SK-N-MC (cell line): Measurements from ENCODE around the gene RHOXF1.
"Not testable (repeated sequence)": the region's sequence is repeated elsewhere in the genome, so short reads cannot be mapped to it uniquely, and the experiment has no call there.

ENCODE experiments used
- DNase-seq: peaks from one replicate; pipeline ENCODE4 v3.0.0-alpha.2; 2011; ENCODE audit warnings: low read depth, low spot score
- H3K27ac ChIP-seq: fragments of 200-600 bp; sonication (generic); 2 replicates; pipeline ENCODE4 v1.5.1; 2016; ENCODE audit warnings: mixed run types
- H3K36me3 ChIP-seq: fragments of 200-600 bp; sonication (generic); 2 replicates; pipeline ENCODE4 v1.6.1; 2017; ENCODE audit warnings: antibody characterized with exemption, low read length, mixed read lengths; ENCODE audit not compliant: insufficient read depth
- H3K4me3 ChIP-seq: fragments of 200-600 bp; sonication (generic); 2 replicates; pipeline ENCODE4 v1.5.1; 2016
- H3K9ac ChIP-seq: fragments of 200-600 bp; sonication (generic); 2 replicates; pipeline ENCODE4 v1.8.0; 2017; ENCODE audit warnings: mixed run types, mixed read lengths; ENCODE audit not compliant: insufficient read length
- H3K9me3 ChIP-seq: fragments of 200-600 bp; sonication (generic); 2 replicates; pipeline ENCODE4 v1.6.1; 2017; ENCODE audit warnings: low read depth, mild to moderate bottlenecking, antibody characterized with exemption, low read length, moderate library complexity, mixed read lengths
- EZH2 ChIP-seq: fragments of 200-600 bp; sonication (generic); IDR thresholded peaks from one replicate; pipeline ENCODE4 v1.6.1; 2017; ENCODE audit warnings: antibody characterized with exemption
- FOXP2 ChIP-seq: optimal IDR thresholded peaks from 2 replicates; pipeline ENCODE3; 2011; ENCODE audit warnings: mild to moderate bottlenecking, moderate library complexity; ENCODE audit not compliant: insufficient read depth; ENCODE audit errors: extremely low read length, control extremely low read depth
- POLR2AphosphoS5 ChIP-seq: IDR thresholded peaks from 2 replicates; pipeline ENCODE4 v1.6.1; 2012; ENCODE audit warnings: mild to moderate bottlenecking, low read depth, low read length, borderline replicate concordance

The RHOXF1 gene

DNA sequence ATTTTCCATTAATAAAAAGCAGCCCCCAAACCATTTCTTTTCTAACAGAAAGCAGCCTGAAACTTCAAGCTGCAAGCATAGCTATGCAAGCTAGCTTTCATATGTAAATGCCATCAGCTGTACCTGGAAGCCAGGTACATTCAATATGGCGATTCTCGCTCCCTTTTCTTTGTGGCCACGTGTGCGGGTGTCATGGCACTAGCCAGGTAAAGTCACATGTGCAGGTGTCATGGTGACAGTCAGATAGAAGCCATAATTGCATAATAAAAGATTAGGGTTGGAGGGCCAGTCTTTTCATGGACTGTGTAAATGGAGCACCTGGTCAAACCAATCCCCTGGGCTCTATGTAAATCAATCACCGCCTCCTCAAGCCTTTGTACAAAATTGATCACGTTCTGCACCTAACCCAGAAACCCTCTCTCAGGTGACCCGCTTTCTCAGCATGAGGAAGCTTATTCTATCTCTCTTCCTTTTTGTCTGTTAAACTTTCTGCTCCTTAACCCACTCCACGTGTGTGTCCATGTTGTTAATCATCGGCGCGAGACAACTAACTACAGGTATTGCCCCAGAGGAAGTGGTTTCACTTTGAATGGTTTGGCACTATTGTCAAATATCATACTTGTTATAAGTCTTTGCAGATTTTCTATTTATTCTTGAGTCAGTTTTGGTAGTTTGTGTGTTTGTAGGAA lies 24.7 kb upstream of the RHOXF1 start:
- Histone ChIP-seq H3K36me3 (no peaks in the 10 kb centered on the region), H3K27ac (no peak overlapping the region), H3K9me3 (no peaks in the 10 kb centered on the region), H3K4me3 (no peak overlapping the region), H3K9ac (no peak overlapping the region)
- no peak for DNase-seq
- TF ChIP-seq EZH2: no peak
- TF ChIP-seq POLR2AphosphoS5: no peak
- no peak for TF ChIP-seq FOXP2

DNA sequence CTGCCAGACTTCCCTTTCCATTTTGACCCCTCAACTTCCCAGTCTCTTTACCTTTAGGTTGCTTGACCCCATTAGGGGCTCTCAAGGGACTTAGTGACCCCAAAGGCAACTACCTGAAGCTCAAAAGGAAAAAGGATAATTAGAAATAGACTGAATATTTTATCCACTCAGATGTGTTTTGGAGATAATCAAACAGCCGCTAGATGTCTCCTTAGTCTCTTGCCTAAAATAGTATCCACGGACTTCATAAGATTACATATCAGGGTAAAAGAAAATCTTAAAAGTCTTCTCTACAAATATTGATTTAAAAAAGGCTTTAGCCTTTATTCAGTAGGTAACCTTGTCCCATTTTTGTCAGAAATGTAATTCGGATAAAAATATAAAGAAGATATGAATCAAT lies 21.7 kb upstream of the RHOXF1 start:
- TF ChIP-seq EZH2 (no peak), FOXP2 (no peak), POLR2AphosphoS5 (no peak)
- Histone ChIP-seq H3K9me3 (no peaks in the 10 kb centered on the region), H3K36me3 (no peaks in the 10 kb centered on the region), H3K4me3 (no peak overlapping the region), H3K27ac (no peak overlapping the region), H3K9ac (no peak overlapping the region)
- DNase-seq: no peak

DNA sequence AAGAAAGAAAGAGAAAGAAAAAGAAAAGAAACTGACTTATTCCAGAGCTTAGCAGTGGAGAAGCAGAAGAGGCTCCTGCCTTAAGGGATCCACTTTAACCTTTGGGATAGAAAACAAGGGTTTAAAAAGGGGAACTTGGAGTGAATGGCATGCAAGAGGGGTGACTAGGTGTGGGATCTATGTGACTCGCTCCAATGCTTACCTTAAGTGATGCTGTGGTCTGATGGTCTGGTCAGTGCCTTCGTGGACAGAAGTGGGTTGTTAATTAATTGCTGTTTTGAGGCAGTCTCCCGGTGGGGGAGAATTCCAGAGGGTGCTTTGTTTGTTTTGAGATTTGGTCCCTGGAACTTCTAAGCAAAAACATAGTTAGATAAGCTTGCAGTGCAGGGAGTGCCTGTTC lies 21.1 kb upstream of the RHOXF1 start:
- no peak for DNase-seq
- no peak overlapping the region for H3K27ac ChIP-seq
- H3K36me3 ChIP-seq: no peaks in the 10 kb centered on the region
- no peak overlapping the region for H3K4me3 ChIP-seq
- no peaks in the 10 kb centered on the region for H3K9me3 ChIP-seq
- TF ChIP-seq EZH2 (no peak), FOXP2 (no peak), POLR2AphosphoS5 (no peak)
- H3K9ac ChIP-seq: no peak overlapping the region

DNA sequence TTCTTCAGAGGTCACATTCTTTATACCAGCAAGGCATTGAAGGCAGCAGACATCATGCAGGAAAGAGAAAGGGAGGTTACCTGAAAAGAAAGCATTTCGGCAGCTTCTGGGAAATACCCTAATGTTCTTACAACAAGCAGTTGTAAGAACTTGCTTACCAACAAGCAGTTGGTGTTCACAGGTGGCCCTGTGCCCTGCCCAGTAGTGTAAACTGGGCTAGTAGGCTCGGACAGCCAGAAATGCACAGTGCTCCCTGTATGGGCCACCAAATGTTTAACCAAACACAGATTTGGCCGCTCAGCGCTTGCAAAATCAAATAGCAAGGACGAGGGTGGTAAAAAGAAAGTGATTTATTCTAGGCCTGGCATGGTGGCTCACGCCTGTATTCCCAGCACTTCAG lies 20.4 kb upstream of the RHOXF1 start:
- Histone ChIP-seq H3K27ac (no peak overlapping the region), H3K36me3 (no peaks in the 10 kb centered on the region), H3K4me3 (no peak overlapping the region), H3K9ac (no peak overlapping the region), H3K9me3 (no peaks in the 10 kb centered on the region)
- no peak for DNase-seq
- TF ChIP-seq EZH2 (no peak), FOXP2 (no peak), POLR2AphosphoS5 (no peak)

DNA sequence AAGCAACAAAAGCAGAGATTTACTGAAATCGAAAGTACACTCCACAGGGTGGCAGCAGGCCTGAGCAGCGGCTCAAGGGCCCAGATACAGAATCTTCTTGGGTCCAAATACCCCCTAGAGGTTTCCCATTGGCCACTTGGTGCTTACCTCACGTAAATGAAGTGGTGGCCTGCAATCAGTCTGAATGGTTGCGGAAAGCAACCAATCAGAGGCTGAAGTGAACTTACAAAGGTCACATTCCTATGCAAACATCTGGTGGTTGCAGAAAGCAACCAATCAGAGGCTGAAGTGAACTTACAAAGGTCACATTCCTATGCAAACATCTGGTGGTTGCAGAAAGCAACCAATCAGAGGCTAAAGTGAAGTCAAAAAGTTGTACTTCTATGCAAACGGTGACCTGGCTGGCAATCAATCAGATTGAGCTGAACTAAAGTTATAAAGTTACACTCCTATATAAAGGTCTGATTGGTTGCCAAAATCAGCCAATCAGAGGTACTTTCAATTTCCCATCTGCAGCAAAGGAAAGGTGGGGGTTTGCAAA lies 12.7 kb upstream of the RHOXF1 start:
- H3K36me3 ChIP-seq, H3K9ac ChIP-seq, DNase-seq, H3K9me3 ChIP-seq, H3K4me3 ChIP-seq, H3K27ac ChIP-seq: not testable (repeated sequence)

DNA sequence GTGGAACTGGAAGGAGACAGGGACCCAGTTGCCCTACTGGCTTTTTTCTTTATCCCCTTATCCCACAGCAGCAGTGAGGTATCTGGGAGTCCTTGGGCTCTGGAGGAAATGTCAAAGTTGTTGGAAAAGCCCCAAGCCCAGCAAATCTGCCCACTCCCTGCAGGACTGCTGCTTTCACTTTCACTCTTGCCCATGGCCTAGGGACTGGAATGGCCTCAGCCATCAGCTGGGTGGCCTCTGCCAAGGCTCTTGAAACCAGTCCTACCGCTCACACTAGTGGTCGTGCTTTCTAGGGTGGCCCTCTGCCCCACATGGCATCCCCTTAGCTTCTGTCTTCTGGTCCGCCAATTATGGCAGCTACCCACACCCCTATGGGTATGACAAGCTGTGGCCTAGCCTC lies 9.7 kb upstream of the RHOXF1 start:
- H3K9ac ChIP-seq: no peak overlapping the region
- H3K36me3 ChIP-seq: no peaks in the 10 kb centered on the region
- no peaks in the 10 kb centered on the region for H3K9me3 ChIP-seq
- H3K4me3 ChIP-seq: no peak overlapping the region
- no peak for TF ChIP-seq EZH2
- TF ChIP-seq FOXP2: no peak
- no peak for TF ChIP-seq POLR2AphosphoS5
- no peak overlapping the region for H3K27ac ChIP-seq
- no peak for DNase-seq

DNA sequence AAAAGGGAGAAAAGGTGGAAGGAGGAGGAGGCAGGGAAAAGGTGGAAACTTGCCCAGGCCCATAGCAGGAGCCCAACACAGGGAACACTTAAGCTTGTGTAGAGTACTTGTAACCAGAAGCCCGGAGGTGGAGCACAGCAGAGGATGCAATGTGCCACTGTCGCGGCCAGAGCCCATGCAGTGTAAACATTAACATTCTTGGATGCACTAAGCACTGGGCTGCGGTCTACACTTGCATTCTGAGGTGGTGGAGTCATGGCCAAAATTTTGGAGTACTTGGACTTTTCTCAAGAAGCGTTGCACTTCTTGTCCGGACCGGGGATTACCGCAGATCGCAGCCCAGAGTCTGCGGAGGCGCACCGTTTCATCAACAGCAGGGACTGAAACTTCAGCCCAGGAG lies 4.5 kb upstream of the RHOXF1 start:
- H3K9ac ChIP-seq: no peak overlapping the region
- no peak overlapping the region for H3K4me3 ChIP-seq
- DNase-seq: no peak
- TF ChIP-seq POLR2AphosphoS5 (no peak), EZH2 (no peak), FOXP2 (no peak)
- no peak overlapping the region for H3K27ac ChIP-seq
- no peaks in the 10 kb centered on the region for H3K9me3 ChIP-seq
- H3K36me3 ChIP-seq: no peaks in the 10 kb centered on the region

DNA sequence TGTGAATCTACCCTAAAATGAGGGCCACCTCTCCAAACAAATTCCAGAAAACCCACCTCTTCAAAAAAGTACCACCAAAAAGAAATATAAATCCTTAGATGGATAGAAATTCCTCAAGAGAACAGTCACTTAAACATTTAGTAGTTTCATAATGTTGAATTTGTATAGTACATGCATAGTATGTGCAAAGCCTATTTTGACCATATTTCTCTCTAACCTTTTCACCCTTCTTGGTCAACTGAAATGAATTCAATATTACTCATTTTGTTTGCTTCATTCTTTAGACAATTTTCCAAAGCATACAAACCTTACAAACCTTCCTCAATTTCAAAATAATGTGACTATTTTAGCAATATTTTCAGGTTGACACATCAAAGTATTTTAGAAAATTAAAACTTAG lies 4.1 kb downstream of the RHOXF1 start:
- Histone ChIP-seq H3K9me3 (no peaks in the 10 kb centered on the region), H3K27ac (no peak overlapping the region), H3K36me3 (no peaks in the 10 kb centered on the region), H3K9ac (no peak overlapping the region), H3K4me3 (no peak overlapping the region)
- DNase-seq: no peak
- TF ChIP-seq POLR2AphosphoS5: no peak
- no peak for TF ChIP-seq FOXP2
- TF ChIP-seq EZH2: no peak

DNA sequence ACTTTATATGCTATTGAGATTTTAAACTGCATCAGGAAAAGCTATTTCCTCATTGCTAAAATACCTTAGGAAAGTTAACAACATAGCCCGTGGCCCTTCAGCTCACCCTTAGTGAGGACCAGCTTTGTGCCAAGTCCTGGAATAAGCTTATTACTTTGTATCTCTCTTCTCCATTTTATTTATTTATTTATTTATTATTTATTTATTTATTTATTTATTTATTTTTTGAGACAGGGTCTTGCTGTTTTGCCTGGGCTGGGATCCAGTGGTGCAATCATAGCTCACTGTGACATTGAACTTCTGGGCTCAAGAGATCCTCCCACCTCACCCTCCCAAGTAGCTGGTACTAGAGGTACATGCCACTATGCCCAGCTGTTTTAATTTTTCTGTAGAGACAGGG lies 6.3 kb downstream of the RHOXF1 start:
- no peaks in the 10 kb centered on the region for H3K36me3 ChIP-seq
- H3K9me3 ChIP-seq: no peaks in the 10 kb centered on the region
- no peak for DNase-seq
- no peak overlapping the region for H3K9ac ChIP-seq
- no peak overlapping the region for H3K4me3 ChIP-seq
- TF ChIP-seq POLR2AphosphoS5 (no peak), FOXP2 (no peak), EZH2 (no peak)
- H3K27ac ChIP-seq: no peak overlapping the region

DNA sequence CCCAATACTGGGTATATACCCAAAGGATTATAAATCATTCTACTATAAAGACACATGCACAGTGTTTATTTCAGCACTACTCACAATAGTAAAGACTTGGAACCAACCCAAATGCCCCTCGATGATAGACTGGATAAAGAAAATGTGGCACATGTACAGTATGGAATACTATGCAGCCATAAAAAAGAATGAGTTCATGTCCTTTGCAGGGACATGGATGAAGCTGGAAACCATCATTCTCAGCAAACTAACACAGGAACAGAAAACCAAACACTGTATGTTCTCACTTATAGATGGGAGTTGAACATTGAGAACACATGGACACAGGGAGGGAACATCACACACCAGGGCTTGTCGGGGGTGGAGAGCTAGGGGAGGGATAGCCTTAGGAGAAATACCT lies 11.0 kb downstream of the RHOXF1 start:
- DNase-seq, H3K27ac ChIP-seq, H3K36me3 ChIP-seq, H3K4me3 ChIP-seq, H3K9ac ChIP-seq, H3K9me3 ChIP-seq: not testable (repeated sequence)

DNA sequence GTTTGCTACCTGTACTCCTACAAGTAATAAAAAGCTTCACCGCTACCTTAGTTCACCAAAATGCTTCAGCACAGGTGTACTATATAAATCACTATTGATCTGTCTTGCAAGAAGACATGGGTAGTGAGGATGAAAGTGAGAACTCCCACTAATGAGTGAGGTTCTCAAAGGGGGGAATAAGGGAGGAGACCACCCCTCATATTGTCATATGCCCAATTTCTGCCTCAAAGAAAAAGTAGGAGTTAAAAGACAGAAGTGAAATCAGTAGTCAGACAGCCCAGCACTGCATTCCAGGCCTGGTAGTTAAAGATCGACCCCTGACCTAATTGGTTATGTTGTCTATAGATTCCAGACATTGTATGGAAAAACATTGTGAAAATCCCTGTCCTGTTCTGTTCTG lies 14.7 kb downstream of the RHOXF1 start:
- not testable (repeated sequence) for H3K4me3 ChIP-seq, DNase-seq, H3K9me3 ChIP-seq, H3K36me3 ChIP-seq, H3K27ac ChIP-seq, H3K9ac ChIP-seq
